Testis (tissue), 2 donors: ENCODE measurements around the gene ISY1.
"Not testable (repeated sequence)": the region's sequence is repeated elsewhere in the genome, so short reads cannot be mapped to it uniquely, and the experiment has no call there.

ENCODE experiments used
- CTCF ChIP-seq, 3 experiments: fragments of 450-650 bp in 2 of 3; fragments of 200-600 bp in 1 of 3; sonication (generic) in 1 of 3; IDR thresholded peaks; one replicate each; pipeline ENCODE4 v1.5.1; 2016 to 2019; ENCODE audit warnings: antibody characterized with exemption in 3 of 3, mild to moderate bottlenecking in 2 of 3, moderate library complexity in 1 of 3
- POLR2A ChIP-seq: fragments of 450-650 bp; IDR thresholded peaks from one replicate; pipeline ENCODE4 v1.6.1; 2017; ENCODE audit warnings: antibody characterized with exemption, mild to moderate bottlenecking, moderate library complexity

DNA sequence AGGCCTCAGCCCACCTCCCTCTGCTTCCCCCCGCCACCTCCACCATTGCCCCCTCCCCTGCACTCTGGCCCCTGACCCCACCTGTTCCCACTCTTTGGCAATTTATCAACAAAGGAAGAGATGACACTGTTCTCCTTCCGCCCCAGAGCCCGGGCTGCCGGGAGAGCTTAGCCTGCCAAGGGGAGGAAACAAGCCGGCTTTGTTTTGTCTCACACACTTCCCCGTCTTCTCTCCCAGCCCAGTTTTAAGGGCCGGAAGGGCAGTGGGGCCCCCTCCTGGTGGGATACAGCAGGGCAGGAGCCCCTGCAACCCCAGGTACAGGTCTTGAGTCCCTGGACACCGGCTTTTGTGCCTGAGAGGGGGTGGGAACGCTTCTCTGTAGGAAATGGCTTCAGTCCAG is 73.0 kb downstream of the ISY1 start:
- not testable (repeated sequence) for TF ChIP-seq CTCF (IDR thresholded peaks at IDR 0.05); POLR2A
